GM21447 (cell line): ENCODE results near the gene TRIO.
A peak's percentile ranks its signal among the peaks of the same experiment; 100 is the strongest.

Experiments
- ATAC-seq: cut with Tn5 transposase; IDR thresholded peaks from one replicate; pipeline ENCODE4 v1.9.1; 2021; ENCODE audit not compliant: unreplicated experiment

Gene TRIO

DNA sequence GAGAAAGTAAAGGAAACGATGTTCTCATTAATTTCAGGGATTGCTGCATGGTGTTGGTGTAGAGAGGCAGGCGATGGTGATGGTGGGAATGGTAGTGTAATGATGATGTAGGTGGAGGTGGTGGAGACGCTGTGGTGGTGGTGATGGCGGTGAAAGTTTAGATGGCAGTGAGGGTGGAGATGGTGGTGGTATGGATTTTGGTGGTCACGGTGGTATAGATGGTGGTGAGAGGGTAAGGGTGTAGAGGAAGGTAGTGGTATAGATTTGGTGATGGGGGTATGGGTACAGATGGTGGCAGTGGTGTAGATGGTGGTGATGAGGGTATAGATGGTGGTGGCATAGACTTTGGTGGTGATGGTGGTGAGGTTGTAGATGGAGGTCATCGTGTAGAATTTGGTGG is 259.3 kb downstream of the TRIO start:
- ATAC-seq: no peak

DNA sequence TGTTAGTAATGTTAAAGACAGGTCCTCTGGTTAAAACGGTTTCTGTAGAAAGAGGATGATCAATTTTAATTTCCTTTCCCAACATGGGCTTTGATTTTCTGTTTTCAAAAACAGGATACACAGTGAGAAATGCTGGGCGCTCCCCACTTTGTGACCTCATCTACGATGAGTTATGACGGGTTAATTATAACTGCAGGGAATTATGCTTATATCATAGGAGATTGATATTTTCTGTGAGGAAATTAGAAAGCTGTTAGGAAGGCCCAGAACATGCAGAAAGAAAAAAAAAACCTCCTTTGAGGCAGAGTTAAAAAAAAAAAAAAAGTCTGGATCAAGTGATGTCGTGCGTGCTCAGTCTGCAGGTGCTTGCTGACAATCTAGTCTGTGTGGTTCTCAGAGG is 261.6 kb downstream of the TRIO start:
- ATAC-seq: no peak

DNA sequence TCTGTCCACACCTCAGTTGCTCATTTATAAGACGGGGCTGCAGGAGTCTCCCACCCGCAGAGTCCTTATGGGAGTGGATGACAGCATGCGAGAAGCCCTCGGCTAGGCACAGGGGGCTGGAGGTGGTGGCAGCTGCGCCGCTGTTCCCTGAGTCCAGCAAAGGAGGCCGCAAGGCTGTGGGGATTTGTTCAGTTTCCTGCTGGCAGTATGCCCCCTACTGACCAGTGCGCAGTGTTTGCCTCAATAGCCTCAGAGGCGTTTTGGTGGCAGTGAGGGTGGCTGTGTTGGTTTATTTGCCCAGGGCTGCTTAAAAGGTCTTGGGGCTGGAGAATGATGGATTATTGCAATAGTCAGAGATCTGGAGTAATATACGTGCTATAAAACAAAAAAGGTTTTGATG is 262.1 kb downstream of the TRIO start:
- ATAC-seq: no peak

DNA sequence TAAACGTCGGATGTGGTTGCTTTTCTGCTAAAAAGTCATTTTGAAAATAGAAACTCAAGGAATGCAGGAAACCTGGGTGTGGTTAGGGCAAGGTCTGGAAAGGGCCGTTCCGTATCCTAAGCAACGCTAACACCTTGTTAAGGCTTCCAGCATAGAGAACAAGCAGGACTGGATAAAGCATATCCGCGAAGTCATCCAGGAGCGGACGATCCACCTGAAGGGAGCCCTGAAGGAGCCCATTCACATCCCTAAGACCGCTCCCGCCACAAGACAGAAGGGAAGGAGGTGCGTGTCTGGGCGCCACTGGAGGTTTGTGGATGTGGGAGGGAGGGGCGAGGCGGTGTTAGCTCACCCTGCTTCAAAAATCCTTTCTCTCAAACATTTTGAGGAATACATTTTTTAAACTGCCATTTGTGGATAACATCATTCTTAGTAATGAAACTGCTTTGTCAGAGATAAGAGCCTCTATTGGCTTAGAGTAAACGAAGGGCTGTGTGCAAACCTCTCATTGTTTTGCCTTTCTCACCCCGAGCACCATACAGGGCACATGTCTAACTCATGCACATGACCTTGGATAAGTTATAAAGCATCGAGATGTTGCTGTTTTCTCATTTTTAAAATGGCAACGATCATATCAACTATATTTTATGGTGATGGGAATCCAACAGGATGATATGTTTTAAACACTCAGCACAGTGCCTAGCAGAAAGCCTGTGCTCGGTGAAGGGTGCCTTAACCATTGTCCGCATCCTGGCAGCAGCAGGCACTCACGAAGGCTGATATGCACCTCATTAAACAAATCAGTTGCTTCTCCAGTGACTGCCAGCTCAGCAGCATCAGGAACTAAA is 262.8 kb downstream of the TRIO start:
- ATAC-seq: no peak

DNA sequence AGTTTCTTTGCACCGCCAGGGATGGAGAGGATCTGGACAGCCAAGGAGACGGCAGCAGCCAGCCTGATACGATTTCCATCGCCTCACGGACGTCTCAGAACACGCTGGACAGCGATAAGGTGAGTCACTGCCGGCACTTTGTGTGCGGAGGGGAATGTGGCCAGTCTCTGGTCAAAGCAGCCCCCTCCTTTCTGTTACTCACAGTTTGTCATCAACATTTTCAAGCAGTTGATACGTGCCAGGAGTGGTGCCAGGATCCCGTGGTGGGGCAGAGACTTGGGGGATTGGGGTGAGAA is 263.4 kb downstream of the TRIO start:
- no peak for ATAC-seq

DNA sequence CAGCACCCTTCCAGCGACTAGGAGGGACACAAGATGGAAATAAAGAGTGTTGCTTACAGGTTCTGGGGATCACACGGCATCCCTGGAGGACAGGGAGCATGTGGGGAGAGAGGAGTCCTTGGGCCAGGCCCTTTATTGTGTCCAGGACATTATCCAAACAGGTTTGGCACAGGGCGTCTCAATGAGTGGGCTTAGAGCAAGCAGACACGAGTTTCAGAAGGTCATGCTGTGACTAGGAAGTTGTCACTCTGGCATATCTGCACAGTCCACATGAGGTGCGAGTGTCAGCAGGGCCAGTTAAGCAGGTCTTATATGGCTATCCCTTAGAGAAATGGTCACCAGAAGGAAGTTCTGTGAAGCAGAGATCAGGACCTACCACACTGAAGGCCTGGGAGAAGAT is 263.9 kb downstream of the TRIO start:
- no peak for ATAC-seq

DNA sequence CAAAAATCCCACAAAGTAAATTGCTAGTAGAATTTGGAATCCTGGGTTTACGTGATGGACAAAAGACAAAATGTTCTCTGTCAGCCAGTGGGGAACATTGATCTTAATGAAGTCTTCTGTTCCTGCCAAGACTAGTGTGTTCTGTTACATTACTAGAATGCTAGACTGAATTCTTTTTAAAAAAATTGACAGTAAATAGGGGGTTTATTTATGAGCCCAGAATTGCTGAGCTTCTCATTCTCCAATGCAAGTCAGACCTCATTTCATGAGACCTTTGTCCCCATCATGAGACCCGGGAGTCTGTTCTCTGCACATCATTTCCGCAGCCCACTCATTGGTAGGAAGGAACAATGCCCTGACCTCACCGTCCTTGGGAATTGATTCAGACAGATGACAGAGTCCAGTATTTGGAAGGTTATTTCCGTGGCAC is 264.6 kb downstream of the TRIO start:
- no peak for ATAC-seq

DNA sequence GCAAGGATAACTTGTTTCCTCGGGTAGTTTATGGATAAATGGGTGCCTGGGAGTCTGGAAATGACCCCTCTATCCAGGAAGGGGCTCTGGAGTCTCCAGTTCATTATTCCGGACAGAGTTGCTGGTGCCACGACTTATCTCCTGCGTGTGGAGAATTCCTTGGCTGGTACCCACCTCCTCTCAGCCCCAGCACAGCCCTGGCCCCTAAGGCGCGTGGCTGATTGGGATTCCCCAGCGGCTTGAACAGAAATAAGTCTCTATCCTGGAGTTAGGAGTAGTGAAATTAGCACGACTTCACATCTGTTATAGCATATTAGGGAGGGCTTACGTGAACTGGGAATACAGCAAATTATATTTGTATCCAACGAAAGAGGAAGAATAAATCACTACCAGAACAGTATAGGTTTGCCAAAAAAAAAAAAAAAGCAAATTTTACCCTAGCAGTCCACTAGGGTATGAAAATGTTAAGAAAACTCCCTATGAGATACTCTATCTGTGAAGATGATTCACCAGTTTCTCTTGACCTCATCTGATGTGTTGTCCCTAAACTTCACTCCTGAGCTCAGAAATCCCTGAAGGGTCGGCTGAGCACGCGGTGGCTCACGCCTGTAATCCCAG is 265.9 kb downstream of the TRIO start:
- ATAC-seq: no peak

DNA sequence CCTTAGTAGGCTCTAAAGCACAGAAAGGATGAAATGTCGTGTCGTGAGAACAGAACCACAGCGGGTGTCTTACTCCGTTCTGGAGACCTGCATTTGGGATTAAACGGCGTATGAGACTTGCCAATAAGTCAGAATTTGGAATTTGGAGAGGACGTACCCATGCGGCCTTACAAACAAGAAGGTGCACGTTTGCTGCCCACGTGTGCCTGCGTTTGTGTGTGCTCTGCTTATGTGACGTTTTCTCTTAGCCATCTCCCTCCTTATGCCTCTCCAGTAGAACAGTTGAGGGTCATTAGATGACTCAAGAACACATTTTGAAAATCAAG is 266.9 kb downstream of the TRIO start:
- no peak for ATAC-seq

DNA sequence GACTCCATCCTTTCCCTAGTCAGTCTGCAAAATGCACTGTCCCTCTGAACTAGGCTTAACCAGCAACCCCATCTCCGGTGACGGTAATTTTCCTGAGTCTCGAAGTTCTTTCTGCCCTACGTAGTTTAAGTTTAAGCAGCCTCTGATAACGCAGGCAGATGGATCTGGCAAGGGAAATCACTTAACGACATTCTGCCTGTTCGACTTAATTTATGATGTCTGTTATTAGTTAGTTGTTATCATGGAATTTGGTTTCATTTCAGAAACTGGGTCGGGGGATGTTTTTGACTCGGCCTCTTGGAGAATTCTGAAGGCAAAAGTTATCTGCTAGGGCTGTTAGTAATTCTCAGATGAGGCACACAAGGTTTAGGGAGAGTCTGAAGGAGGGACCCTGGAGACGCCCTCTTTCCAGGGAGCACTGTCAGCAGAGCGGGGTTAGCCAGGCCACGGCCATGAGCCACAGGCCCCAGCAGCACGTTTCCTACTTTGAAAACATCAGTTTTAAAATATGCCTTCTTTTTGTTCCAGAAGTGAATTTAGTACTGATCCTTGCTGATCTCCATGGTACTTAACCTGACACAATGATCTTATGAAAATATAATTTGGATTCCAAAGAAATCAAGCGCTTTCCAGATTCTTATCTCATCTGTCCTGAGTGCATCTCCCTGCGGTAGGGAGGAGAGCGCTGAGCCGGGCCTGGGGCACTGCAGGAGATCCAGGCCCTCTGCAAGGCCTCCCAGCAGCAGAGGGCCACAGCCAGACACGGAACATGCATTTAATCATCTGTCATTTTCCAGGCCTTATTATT is 267.5 kb downstream of the TRIO start:
- no peak for ATAC-seq

DNA sequence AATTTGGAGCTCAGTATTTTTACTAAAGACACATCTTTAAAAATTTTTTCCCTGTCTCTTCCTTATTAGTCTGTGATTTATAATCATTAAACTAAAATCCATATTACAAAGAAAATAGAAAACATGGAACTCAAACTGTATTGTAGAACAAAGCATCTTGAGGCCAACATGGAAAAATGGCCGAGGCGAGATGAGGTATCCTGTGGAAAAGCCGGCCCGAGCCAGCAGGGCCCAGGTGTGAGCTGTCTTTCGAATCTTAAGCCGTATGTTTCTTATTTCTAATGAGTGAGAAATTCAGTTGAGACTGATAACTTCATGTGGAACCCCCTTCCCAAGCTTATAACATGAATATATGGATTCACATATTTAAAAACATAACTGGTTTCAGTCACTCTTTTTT is 268.1 kb downstream of the TRIO start:
- ATAC-seq: no peak

DNA sequence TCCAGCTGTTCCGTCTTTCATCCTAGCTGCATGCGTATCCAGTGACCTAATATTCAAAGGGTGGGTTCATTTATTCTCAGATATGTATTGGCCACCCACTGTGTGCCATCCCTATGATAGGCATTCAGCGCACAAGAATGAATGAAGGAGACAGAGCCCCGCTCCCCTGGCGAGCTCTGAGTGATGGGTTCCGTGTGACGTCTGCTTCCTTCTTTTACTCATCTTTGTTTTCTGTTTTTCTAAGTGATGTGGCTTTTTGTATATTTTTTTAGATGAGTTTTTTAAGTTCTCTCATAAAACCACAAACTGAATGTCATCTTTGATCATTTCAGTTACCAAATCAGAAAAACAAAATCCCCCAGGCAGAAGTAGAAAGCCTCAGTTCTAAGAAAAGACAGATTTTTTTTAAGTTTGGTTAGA is 270.2 kb downstream of the TRIO start:
- ATAC-seq: no peak

DNA sequence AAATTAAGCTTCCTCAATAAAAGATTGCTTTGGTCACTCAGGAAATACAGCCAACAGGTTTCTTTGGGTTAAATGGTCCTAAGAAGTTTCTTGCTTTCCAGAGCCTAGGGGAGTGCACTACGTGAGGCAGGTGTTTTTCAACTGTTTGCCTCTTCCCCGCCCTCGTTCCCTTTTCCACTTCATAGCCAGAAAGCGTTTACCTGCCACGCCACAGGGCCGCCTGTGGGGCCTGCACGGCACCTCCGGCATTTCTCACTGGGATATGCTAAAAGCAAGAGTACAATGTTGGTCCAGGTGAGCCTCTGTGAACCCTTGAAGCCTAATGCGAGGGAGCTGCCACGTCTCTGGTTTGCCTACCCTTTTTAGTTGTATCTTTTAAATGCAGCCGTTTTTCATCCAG is 270.9 kb downstream of the TRIO start:
- ATAC-seq: no peak

DNA sequence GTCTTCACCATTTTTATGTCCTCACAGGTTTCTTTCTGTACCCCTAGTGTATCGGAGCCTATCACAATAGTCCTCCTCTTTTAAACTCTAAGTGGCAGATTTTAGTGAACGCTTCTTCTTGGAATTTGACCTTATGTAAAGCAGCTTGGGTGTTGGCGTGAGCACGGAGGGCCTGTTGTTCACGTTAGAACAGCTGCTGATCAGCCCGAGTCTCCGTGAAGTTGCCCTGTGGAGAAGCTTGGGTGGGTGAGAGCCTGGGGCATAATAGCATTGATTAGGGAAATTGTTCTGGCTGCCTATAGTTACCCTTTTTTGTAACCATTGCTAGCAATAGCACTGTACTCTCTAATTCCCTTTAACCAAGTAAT is 271.5 kb downstream of the TRIO start:
- ATAC-seq: no peak

DNA sequence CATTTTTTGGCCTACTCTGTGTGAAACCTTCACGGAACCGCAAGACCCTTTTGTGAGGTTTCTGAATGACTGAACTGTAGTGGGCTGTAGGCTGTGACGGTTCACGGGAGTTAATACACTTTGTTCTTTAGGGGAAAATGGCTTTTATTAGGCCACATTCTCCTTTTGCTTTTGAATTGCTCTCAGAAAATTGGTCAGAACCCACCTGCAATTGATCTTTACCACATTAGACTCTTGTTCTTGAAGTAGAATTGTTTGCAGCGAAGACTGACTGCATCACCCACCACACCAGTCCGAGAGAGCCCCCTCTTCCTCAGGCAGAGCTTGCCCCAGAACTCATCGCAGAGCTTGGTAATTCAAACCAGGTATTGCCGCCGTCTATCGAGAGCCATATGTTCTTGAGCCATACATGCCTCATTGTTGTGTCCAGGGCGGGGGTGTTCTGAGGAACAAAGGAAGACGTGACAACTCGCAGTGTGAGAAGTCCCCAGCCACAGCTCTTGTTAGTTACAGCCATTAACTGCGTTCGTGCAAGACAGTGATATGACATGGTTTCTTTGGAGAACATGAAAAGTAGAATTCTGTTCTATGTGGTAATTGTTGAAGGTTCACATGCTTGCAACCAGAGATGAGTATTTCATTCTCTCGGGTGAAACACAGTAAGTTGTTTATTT is 272.0 kb downstream of the TRIO start:
- peak; percentile 55 for ATAC-seq

DNA sequence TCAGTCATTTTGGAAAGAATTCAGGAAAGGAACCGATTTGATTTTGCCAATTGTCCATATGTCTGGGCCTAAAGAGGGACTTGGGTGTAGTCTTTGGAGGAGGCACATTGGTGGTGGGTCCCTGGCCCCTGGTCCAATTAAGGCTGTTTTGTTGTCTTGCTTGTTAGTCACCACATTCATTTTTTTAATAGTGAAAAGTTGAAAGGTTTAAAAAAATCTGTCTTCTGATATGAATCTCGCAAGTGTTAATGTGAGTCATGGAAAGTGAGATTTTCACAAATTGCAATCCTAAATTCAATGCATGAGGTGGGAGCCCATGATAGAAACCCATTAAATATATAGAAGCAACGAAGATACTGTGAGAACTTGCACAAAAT is 272.5 kb downstream of the TRIO start:
- no peak for ATAC-seq

DNA sequence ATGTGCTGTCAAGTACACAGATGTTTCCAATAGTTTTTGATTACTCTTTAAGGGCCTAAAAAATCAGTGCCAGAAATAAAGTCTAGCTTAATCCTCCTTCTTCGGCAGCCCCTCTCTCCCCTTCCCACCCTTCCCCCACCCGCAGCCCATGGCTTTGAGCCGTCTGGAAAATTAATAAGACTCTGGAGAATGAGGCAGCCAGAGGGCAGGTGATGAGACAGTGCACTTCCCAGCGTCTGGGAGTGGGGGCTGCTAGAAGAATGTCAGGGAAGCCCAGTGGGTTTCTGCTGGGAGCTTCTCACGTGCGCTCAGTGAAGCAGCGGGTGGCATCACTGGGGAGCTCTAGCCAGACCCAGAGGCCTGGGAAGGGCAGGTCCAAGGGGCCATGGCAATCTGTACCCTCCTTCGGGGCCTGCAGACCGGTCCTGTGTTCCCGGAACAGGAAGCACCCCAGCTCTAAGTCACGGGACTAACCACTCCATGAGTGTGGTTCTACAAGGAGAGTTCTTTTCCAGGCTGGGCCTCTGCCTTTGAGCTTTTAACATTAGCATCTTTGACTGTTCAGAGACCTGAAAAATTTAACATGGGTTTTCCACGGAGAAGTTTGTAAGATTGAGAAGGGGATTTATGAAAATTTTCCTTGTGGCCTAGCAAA is 273.6 kb downstream of the TRIO start:
- no peak for ATAC-seq

DNA sequence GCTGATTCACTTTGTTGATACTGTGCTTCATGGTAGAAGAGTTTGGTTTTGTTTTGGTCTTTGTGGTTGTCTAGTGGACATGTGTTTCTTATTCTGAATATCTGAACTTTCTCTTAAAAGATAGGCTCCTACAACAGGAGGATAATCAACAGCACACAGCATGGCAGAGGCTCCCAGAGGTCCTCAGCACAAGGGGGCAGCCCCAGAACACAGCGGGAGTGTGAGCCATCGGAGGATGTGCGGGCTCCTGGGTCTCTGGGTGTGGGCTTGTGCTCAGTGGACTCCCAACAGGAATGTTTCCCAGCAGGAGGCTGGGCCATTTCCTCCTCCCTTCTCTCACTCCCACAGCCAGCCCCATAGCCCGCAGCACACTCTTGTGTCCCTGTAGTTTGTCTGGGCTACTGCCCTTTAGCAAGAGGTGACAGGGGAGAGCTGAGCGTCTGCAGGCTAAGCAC is 274.2 kb downstream of the TRIO start:
- ATAC-seq: no peak

DNA sequence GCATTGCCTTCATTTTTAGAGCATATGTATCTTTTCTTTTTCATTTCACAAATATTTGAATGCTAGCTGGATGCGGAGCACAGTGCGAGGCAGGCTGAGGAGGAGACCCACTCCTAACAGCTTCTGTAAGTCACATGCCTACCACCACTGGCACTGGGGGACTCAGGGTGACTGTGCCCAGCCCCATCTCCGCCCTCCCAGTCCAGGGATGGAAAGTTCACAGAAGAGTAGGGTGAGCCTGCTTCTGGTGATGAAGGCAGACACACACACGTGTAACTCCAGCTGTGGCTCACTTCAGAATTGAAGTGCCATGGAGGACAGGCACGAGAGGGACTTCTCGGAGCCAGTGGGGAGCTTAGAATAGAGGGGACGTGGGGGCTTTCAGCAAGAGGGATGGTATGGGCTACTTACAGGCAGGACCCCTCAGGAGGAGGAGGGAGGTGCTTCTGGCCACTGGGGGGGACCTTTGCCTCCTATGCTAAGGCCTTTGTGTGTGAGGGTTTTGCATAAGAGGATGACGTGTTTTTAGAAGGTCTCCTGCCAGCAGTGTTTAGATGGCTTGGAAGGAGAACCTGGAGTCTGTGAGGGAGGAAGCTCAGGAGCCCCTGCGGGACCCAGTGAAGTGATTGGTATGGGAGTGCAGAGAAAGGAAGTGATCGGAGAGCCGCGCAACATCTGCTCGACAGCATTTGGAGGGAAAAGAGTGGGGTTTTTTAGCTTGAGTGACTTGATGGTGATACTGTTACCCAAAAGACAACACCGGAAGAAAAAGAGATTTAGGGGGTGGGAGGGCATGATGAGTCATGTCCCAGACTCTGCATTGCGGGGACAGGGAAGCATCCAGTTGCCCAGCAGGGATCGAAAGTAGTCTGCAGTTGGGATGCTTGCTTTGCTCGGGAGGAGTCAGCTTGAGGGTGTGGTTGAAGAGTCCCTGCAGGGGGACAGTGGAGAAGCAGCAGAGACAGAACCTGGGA is 274.9 kb downstream of the TRIO start:
- no peak for ATAC-seq

DNA sequence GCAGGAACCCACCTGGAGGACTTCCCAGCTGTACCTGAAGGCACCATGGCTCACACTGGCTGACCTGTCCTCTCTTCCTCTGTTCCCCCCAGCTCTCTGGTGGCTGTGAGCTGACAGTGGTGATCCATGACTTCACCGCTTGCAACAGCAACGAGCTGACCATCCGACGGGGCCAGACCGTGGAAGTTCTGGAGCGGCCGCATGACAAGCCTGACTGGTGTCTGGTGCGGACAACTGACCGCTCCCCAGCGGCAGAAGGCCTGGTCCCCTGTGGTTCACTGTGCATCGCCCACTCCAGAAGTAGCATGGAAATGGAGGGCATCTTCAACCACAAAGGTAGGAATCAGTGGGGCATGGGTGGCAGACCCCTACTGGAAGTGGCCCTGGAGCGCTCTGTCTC is 276.5 kb downstream of the TRIO start:
- ATAC-seq: no peak
